ENCODE results near the gene SMIM1. TPM values are rescaled to one million over a fixed set of nuclear protein-coding genes. Genes with fewer than 3 reads are reported as not detected.

Gene SMIM1
- polyA plus RNA-seq, 3 donors, result 1.1 to 2.7 (median 1.4) TPM

DNA sequence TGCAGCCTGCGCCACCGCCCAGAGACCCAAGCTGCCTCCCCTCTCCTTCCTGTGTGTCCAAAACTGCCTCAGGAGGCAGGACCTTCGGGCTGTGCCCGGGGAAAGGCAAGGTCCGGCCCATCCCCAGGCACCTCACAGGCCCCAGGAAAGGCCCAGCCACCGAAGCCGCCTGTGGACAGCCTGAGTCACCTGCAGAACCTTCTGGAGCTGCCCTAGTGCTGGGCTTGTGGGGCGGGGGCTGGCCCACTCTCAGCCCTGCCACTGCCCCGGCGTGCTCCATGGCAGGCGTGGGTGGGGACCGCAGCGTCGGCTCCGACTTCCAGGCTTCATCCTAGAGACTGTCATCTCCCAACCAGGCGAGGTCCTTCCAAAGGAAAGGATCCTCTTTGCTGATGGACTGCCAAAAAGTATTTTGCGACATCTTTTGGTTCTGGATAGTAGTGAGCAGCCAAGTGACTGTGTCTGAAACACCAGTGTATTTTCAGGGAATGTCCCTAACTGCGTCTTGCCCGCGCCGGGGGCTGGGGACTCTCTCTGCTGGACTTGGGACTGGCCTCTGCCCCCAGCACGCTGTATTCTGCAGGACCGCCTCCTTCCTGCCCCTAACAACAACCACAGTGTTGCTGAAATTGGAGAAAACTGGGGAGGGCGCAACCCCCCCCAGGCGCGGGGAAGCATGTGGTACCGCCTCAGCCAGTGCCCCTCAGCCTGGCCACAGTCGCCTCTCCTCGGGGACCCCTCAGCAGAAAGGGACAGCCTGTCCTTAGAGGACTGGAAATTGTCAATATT lies 39.3 kb upstream of the SMIM1 start:
- Histone ChIP-seq H3K4me2 (replicated peaks; ENCODE audit: extremely low read depth, low read length, poor library complexity, severe bottlenecking) (no peak overlapping the region), H3K9ac (ENCODE audit: insufficient read depth, low read length, poor library complexity, severe bottlenecking) (no peak overlapping the region), H3K27me3 (ENCODE audit: control insufficient read depth in 2 of 2, insufficient read depth in 2 of 2, low read length in 2 of 2) (no peaks in the 10 kb centered on the region), H2AFZ (ENCODE audit: insufficient read depth, low read depth, low read length, poor library complexity, severe bottlenecking) (no peak overlapping the region), H4K20me1 (ENCODE audit: insufficient read depth, low read length) (no peaks in the 10 kb centered on the region), H3K4me1 (ENCODE audit: control insufficient read depth in 1 of 2, insufficient read depth in 2 of 2, low read length in 2 of 2) (no peaks in the 10 kb centered on the region), H3K27ac (ENCODE audit: low read depth in 1 of 2, low read length in 2 of 2) (no peak overlapping the region), H3K9me3 (replicated peaks in 1 of 2; ENCODE audit: control insufficient read depth in 1 of 2, insufficient read depth in 1 of 2, low read length in 2 of 2) (no peaks in the 10 kb centered on the region), H3K4me3 (replicated peaks in 1 of 3; ENCODE audit: low read depth in 2 of 3, low read length in 3 of 3) (no peak overlapping the region), H3K36me3 (replicated peaks in 1 of 2; ENCODE audit: control insufficient read depth in 1 of 2, insufficient read depth in 2 of 2, low read length in 2 of 2) (peaks cover 0 to 18% of the 10 kb centered on the region in 2 donors), H3K79me2 (ENCODE audit: insufficient read depth, low read length) (no peaks in the 10 kb centered on the region)
- intact Hi-C loops (cut with micrococcal nuclease), result no loop called here
- peaks cover 2 to 15% (median 5%) of the 10 kb centered on the region in 3 donors for H3K27me3 Mint-ChIP-seq (ENCODE audit: low read depth in 3 of 3)
- H3K9me3 Mint-ChIP-seq, result no peaks in the 10 kb centered on the region
- peaks cover 15 to 20% of the 10 kb centered on the region in 2 donors for H3K36me3 Mint-ChIP-seq
- 91% methylated on average over 15 of the region's 29 CpGs for WGBS (ENCODE audit: insufficient coverage)
- TF ChIP-seq, protein P1, sequence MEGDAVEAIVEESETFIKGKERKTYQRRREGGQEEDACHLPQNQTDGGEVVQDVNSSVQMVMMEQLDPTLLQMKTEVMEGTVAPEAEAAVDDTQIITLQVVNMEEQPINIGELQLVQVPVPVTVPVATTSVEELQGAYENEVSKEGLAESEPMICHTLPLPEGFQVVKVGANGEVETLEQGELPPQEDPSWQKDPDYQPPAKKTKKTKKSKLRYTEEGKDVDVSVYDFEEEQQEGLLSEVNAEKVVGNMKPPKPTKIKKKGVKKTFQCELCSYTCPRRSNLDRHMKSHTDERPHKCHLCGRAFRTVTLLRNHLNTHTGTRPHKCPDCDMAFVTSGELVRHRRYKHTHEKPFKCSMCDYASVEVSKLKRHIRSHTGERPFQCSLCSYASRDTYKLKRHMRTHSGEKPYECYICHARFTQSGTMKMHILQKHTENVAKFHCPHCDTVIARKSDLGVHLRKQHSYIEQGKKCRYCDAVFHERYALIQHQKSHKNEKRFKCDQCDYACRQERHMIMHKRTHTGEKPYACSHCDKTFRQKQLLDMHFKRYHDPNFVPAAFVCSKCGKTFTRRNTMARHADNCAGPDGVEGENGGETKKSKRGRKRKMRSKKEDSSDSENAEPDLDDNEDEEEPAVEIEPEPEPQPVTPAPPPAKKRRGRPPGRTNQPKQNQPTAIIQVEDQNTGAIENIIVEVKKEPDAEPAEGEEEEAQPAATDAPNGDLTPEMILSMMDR (IDR thresholded peaks at IDR 0.05), result no peak
- H3K4me1 Mint-ChIP-seq, result no peaks in the 10 kb centered on the region
- H3K27ac Mint-ChIP-seq, result no peak overlapping the region
- H3K4me3 Mint-ChIP-seq, result no peak overlapping the region
- no peak for DNase-seq

DNA sequence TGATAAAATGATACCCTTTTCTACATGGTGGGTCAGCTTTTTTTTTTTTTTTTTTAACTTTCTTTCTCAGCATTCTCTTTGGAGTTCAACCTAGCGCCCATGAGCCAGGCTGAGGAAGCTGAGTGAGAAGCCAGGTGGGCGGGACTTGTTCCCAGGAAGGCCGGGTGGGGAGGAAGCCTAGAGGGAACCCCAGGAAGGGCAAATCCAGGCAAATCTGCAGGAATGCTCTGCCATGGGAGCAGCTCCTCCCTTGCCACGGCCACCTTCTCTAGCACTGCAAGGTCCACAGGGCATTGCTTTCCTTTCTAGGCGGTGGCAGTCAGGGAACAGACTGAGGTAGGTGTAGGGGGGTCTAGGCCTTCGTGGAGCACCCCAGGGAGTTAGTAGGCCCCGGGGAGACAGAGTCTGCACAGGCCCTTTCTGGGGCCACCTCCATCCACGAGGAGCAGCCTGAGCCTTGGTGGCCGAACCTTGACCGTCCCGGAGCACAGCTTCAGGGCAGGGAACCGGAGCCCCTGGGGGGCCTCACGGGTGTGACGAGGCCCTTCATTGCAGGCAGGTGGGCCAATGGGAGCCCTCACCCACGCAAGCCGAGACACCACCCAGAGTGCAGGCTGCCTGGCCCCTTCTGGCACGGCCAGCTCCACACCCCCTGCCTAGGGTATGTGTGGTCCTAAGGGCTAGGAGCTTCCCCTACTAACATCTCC lies 38.5 kb upstream of the SMIM1 start:
- no peak overlapping the region for H3K27ac Mint-ChIP-seq
- no peak overlapping the region for H3K4me3 ChIP-seq (replicated peaks in 1 of 3; ENCODE audit: low read depth in 2 of 3, low read length in 3 of 3)
- H4K20me1 ChIP-seq (ENCODE audit: insufficient read depth, low read length), result no peaks in the 10 kb centered on the region
- H3K4me1 ChIP-seq (ENCODE audit: control insufficient read depth in 1 of 2, insufficient read depth in 2 of 2, low read length in 2 of 2), result no peaks in the 10 kb centered on the region
- TF ChIP-seq, protein P1 (IDR thresholded peaks at IDR 0.05), result no peak
- peaks cover 2 to 9% (median 2%) of the 10 kb centered on the region in 3 donors for H3K27me3 Mint-ChIP-seq (ENCODE audit: low read depth in 3 of 3)
- no peak overlapping the region for H3K9ac ChIP-seq (ENCODE audit: insufficient read depth, low read length, poor library complexity, severe bottlenecking)
- DNase-seq, result no peak
- H3K9me3 ChIP-seq (replicated peaks in 1 of 2; ENCODE audit: control insufficient read depth in 1 of 2, insufficient read depth in 1 of 2, low read length in 2 of 2), result no peaks in the 10 kb centered on the region
- no peak overlapping the region for H3K27ac ChIP-seq (ENCODE audit: low read depth in 1 of 2, low read length in 2 of 2)
- intact Hi-C loops (cut with micrococcal nuclease), result no loop called here
- H3K4me2 ChIP-seq (replicated peaks; ENCODE audit: extremely low read depth, low read length, poor library complexity, severe bottlenecking), result no peak overlapping the region
- 89% methylated on average over 10 of the region's 17 CpGs for WGBS (ENCODE audit: insufficient coverage)
- H3K27me3 ChIP-seq (ENCODE audit: control insufficient read depth in 2 of 2, insufficient read depth in 2 of 2, low read length in 2 of 2), result no peaks in the 10 kb centered on the region
- no peak overlapping the region for H2AFZ ChIP-seq (ENCODE audit: insufficient read depth, low read depth, low read length, poor library complexity, severe bottlenecking)
- H3K4me3 Mint-ChIP-seq, result no peak overlapping the region
- no peaks in the 10 kb centered on the region for H3K9me3 Mint-ChIP-seq
- peaks cover 15 to 20% of the 10 kb centered on the region in 2 donors for H3K36me3 Mint-ChIP-seq
- peaks cover 7 to 26% of the 10 kb centered on the region in 2 donors for H3K36me3 ChIP-seq (replicated peaks in 1 of 2; ENCODE audit: control insufficient read depth in 1 of 2, insufficient read depth in 2 of 2, low read length in 2 of 2)
- H3K79me2 ChIP-seq (ENCODE audit: insufficient read depth, low read length), result no peaks in the 10 kb centered on the region
- no peaks in the 10 kb centered on the region for H3K4me1 Mint-ChIP-seq
